ENCODE measurements around the gene SEC24D.

GRCh38 chr4:118816538-118817177, 19.3 kb downstream of the SEC24D start:
- no peak for TF ChIP-seq CTCF (IDR thresholded peaks at IDR 0.05)
- TF ChIP-seq POLR2AphosphoS5 (IDR thresholded peaks at IDR 0.05): no peak

All from breast epithelium (tissue), 3 donors.